T-helper 2 cell treated with Interferon-gamma antibody and Interleukin-4, amounts not matched to agents 100 ng/mL and 5 ng/mL, for 36 hours (primary cell): Measurements from ENCODE around the gene ZNF648. TPM values are rescaled to one million over a fixed set of nuclear protein-coding genes. Genes with fewer than 3 reads are reported as not detected.
"Not testable (repeated sequence)": the region's sequence is repeated elsewhere in the genome, so short reads cannot be mapped to it uniquely, and the experiment has no call there.

Experiments
- intact Hi-C: fragments of 100-400 bp; cut with micrococcal nuclease; formaldehyde crosslinking; loops from one replicate; pipeline ENCODE4 v1.15.1; 2023
- total RNA-seq: library from RNA; stranded (reverse); gene quantifications from 2 replicates; pipeline ENCODE4 v1.2.3, GENCODE V29; 2022

Gene ZNF648, protein sequence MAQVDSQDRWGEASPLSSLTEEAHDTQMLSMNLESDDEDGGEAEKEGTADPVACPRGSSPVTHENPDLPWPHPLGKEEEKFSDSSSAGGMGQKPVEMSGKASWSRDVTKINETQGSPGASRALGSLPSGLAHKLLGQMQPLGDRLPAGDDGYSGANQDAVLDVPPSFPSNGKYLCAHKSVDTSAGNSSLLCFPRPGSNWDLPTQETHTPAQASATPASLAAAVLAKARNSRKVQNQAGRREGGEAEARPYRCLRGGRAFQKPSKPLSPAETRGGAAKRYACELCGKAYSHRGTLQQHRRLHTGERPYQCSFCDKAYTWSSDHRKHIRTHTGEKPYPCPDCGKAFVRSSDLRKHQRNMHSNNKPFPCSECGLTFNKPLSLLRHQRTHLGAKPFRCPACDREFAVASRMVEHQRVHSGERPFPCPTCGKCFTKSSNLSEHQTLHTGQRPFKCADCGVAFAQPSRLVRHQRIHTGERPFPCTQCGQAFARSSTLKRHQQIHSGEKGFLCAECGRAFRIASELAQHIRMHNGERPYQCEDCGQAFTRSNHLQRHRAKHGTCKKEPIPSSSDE
- total RNA-seq = not detected in 2 replicates

DNA sequence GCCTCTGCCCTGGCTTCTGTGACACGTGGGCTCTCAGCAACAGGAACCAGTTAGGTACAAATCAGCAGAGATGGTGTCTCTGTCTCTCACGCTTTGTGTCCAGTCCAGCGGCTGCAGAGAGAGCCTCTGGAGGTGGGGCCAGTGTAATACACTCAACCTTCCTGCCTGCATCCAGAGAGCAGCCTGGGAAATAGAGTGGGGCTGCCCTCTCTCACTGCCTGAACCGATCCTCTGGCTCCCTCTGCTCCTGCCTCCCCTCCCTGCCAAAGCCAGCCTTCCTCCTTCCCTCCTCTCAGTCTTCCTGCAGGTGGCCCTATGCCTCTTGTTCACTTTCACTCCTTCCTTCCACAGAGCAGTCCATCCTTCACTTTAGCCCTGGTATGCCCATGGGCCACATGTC is at the start of gene ZNF648:
ZNF648 (minus strand) TSS at position 119 of the 400 bp plus-strand sequence. CDS start 3,702 bp downstream, outside the sequence.
- intact Hi-C loops = no loop called here

DNA sequence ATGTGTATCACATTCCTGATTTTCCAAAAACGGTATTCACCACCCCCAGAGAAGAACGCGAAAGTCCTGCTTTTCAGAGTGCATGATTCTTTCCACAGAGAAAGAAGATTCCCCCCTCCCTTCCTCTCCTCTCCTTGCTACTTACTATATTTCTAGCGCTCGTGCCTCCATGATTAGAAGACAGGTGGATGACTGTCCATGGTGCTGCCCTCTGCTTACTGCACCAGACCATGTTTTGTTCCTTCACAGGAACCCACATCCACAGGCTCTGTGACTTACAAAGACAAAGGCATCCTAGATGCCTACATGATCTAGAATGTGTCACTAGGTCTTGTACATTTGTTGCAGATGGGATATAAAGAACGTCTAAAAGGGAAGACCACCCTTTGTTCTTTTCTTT is 49.1 kb upstream of the ZNF648 start:
- intact Hi-C loops = no loop called here

DNA sequence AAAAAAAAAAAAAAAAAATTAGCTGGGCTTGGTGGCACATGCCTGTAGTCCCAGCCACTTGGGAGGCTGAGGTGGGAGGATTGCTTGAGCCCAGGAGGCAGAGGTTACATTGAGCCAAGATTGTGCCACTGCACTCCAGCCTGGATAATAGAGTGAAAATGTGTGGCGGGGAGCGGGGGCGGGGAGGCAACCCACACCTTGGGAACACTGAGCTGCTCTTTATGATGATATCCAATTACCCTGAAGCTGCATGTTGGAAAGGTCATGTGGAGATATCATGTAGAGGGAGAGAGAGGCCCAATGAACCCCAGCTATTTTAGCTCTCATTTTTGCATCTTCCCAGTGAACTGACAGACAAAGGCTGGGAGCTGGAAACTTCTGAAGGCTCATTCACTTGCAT is 48.3 kb upstream of the ZNF648 start:
- intact Hi-C loops = no loop called here

DNA sequence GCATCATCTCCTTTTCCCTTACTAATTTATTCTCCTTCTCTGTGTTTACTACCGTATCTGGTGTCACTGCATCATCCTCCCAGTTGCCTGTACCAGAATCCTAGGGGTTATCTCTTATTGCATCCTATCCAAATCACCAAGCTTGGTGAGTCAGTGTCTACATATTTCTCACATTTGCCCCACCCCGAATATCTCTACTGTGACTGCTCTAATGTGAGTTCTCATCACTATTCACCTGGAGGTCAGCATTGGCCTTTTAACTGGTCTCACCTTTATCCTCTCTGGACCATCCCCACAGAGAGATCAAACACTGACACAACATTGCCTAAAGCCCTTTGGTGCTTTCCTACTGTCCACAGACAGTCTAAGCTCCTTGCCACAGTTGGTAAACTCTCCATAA is 45.7 kb upstream of the ZNF648 start:
- intact Hi-C loops = no loop called here

DNA sequence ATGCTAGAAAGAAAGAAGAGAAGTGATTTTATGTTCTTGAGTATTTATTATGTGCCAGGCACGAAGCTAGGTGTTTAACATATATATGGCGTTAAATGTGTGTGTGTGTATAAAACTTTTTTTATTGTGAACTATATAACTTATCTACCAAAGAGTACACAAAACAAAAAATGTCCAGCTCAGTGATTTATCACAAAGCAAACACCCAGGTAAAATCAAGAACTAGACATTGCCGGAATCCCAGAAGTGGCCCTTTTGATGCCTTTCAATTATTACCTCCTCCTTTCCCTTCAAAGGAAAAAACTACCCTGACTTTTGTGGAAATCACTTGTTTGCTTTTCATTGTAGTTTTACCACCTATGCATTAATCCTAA is 40.5 kb upstream of the ZNF648 start:
- intact Hi-C loops = no loop called here

DNA sequence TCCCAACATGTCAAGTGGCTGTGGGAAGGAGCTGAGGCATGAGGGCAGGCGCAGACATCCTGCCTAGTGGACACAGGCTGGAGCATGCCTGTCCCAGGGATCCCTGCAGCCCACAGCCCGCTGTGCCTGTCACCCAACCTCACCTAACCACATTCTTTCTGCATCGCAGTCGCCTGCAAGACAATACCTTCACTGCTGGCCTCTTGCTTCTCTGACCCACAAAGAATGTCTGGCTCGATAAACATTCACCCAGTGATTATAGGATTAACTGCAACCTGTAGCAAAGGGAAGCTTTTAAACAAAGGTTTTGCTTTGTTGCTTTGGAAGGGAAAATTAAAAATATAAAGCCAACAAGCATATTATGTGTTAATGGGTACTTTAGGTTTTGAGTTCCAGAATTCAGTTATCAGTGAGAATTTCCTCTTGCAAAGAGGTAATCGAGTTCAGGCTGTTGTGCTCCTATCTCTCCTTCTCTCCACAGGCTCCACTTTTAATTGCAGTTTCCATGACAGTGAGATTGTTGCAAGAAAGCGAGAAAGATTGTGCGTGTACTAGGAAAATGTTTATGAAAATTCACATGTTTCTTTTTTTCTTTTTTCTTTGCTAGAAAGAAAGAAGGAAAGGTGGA is 40.0 kb upstream of the ZNF648 start:
- intact Hi-C loops = no loop called here

DNA sequence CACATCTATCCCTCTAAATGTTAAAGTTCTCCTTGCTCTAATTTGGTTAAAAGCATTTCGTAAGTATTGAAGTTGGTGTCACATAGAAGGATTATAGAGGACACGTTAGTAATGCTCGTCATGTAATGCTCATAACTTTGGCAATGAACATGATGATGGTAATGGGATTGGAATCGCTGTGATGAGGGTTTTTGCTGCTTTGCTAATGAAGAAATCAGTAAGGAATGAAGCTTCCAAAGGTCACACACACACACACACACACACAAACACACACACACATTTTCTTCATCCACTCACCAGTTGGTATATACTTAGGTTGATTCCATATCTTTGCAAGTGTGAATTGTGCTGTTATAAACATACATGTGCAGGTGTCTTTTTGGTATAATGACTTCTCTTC is 36.8 kb upstream of the ZNF648 start:
- intact Hi-C loops = no loop called here

DNA sequence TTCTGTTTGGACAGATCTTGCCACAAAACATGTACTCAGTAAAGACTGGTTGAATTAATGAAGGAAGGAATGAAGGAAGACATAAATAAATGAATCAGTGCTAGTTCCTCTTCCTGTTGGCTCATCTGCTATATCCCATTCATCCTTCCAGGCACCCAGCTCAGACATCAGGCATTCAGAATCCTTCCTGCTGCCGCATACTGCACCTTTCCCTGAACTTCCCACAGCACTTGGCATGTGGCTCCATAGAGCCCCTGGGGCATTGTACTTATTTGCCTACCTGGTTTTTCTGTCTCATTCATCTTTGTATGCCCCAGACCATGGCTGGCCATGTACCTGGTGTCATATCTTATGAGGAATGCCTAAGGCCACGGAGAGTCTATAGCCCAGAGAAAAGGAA is 34.4 kb upstream of the ZNF648 start:
- intact Hi-C loops = no loop called here

DNA sequence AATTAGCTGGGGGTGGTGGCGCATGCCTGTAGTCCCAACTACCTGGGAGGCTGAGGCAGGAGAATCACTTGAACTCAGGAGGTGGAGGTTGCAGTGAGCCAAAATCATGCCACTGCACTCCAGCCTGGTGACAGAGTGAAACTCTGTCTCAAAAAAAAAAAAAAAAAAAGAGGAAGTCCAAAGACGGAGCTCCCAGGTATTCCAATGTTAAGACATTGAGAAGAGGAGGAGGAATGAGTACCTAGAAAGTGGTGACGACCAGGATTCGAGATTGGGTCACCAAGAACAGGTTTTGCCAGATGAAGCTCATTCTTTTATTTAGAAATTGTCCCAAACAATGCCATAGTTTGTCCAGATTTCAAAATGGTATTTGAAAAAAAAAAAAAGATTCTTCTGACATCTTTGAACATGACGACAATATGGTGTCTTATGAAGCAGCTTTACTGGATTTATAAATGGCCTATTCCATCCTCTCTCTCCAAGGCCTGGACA is 33.0 kb upstream of the ZNF648 start:
- intact Hi-C loops = not testable (repeated sequence)

DNA sequence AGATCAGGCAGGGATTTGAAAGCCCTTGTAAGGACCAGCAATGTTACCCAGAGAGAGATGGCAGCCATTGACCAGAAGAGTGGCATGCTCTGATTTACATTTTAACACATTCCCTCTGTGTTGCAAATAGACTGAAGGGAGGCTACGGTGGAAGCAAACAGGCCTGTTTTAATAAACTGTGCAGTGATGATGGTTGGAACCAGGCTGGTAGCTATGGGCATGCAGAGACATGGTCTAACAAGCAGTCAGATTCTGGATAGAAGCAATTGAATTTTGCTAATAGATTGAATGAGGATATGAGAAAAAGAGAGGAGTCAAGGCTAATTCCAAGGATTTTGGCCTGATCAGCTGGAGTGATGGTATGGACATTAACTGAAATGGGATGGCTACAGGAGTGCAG is 32.3 kb upstream of the ZNF648 start:
- intact Hi-C loops = no loop called here

DNA sequence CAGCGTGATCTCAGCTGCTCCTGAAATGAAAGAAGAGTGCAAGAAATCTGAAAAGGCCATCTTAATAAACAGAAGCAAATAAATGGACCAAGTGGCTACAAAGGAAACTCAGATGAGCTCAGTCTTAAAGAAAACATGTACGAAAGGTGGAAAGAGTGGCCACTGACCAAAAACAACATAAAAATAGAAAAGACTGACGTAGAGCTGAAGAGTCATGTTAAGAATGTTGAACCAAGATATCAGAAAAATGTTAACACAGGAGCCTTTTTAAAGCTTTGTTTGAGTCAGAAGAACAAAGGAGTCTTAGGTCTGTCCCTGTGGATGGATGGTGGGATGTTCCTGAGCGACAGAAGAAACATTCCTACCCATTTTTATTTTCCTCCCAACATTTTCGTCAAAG is 30.8 kb upstream of the ZNF648 start:
- intact Hi-C loops = no loop called here

DNA sequence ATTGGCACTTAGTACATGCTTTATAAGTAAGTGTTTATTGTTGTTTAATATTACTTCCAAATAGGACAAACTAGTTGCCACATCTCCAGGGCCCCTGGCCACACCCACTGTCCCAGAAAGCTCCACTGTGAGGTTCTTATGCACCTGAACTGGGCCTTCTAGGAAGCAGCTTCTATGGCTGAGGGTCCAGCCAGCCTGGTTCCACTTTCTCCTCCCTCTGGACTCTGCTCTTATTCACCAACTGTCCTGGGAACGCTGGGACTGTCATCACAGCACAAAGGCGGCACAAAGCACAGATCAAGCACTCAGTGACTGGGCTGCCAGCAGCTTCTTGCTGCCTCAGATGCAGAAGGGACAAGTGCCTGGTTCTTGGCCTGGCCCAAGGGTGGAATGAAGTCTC is 29.6 kb upstream of the ZNF648 start:
- intact Hi-C loops = no loop called here

DNA sequence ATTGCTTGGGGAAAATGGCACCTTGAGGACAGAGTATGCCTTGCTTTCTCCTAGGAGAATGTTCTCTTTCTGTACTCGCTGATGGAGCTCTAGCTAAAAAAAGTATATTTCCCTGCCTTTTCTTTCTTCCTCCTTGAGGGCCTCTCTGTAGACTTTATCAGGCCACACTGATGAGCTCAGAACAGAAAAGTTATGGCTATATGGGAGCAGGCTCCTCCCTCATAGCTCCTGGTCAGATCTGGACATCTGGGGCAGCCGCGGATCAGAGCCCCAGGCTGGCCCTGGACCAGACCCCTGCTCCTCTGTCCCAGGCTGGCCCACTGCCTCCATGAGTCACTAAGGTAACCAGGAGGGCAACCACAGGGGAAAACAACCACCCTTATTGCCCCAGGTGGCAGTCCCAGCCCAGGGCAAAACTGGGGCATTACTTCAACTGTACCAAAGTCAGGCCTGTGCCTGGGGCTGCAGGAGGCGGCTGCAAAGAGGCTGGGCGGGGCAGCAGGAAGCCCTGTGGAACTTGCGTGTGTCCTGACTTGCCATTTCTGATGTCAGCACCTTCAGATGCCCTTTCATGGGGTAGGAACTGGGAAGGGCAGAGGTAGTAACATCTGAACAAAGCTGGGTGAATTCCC is 26.3 kb upstream of the ZNF648 start:
- intact Hi-C loops = loop anchor here (5.0 kb wide), 1 partner anchor 749 kb away; the partner anchor contains the start of gene DHX9

DNA sequence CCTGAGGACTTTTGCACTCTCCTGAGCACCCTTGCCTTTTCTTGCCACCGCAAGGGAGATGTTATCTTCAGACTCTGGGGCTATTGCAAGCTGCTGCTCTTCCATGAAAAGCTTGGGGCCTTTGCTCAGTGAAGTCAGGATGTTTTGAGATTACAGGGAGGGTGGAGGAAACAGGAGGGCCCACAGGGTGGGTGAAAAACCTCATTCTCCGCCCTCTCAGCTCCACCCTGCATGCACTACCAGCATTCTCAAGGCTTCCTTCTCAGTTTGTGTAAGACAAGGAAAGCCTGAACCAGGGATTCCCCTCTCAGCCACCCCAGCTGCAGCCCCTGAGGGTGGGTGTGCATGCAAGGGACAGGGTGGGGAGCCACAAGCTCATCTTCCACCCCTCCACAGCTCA is 25.8 kb upstream of the ZNF648 start:
- intact Hi-C loops = loop anchor here (5.0 kb wide), 1 partner anchor 750 kb away; the partner anchor contains the start of gene DHX9

DNA sequence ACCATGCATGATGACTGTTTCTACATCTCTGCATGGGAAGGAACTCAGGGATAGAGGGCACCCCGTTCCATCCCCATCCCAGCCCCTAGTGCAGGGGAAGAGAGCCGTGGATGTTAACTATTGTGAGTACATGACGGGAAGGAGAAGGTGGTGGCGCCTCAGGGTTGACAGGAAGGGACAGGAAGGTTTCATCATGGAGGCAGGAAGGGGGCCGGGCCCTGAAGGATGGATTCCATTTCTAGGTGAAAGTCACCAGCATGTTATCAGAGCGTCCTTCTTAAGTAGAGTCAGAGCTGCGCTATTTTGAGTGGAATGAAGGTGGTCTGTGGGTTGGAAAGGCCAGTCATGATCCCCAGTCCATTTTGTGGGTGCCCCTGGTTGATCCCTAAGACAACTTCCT is 25.1 kb upstream of the ZNF648 start:
- intact Hi-C loops = loop anchor here (5.0 kb wide), 1 partner anchor 751 kb away; the partner anchor contains the start of gene DHX9

DNA sequence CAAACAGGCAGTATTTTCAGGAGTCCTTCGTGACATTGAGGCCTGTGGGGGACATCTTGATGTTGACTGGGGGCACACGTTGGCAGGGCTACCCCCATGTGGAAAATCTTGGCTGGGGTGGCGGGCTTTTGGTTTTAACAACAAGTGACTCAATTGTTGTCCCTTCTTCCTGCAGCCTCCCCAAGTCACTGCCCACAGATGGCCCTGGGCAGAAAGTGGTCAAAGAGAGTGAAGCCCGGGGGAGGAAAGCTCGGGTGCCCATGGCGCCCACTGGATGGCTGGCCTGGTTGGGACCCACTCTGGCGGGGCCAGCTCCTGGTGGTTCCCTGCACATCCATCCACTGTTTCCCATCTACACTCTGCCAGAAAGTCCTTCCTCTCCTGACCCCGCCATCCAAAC is 24.6 kb upstream of the ZNF648 start:
- intact Hi-C loops = loop anchor here (5.0 kb wide), 1 partner anchor 751 kb away; the partner anchor contains the start of gene DHX9

DNA sequence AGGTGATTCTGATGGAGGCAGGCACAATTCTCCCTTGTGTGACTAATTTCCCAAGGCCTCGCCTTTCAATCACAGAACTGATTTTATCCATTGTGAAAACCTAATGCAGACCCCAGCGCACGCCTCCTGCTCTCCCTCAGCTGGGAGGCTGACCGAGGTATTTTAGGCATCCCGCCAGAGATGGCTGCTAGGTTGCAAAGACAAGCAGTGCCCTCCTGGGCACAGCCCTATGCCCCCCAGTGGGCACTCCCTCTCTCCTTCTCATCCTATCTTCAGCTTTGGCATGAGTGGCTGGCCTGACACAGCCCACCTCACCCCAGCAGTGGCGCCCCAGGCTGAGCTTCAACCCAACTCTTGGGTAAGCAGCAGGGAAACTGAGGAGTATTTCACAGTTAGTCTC is 24.2 kb upstream of the ZNF648 start:
- intact Hi-C loops = loop anchor here (1.0 to 5.0 kb wide), 8 partner anchors 58 to 752 kb away; partner anchors contain the start of genes DHX9 and GLUL

DNA sequence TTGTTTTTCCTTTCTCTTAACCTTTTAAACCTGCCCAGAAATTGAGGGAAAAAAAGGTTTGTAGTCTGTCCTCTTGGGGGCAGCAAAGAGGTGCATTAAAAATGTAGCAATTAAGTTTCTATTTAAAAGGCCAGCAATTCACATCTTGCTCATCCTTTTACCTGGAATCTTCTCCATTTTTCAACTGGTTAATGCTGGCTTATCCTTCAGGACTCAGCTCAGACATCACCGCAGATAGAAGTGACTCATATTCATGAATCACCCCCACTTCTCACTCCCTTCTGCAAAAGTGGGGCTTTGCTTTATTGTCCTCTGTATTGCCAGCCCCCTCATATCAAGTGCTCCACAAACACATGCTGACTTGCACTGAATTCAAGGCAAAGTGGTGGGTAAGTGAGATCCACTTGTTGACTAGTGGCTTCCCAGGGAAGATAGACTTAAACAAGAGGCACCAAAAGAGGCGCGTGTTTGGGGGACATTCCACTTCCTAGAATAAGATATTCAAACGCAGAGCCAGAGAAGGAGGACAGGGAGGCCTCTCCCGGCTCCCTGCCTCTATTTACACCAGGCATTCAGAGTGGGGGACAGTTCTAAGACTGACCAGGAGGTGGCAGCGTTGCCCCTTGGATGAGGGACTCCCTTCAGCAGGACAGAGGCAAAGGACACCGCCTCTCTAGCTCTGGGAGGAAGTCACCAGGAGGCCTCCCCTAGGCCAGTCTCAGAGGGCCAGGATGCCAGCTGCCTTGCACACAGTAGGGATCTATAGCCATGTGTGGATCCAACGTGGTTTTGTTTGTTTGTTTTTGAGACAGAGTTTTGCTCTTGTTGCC is 23.2 kb upstream of the ZNF648 start:
- intact Hi-C loops = loop anchor here (1.0 to 5.0 kb wide), 8 partner anchors 59 to 753 kb away; partner anchors contain the start of genes DHX9 and GLUL

DNA sequence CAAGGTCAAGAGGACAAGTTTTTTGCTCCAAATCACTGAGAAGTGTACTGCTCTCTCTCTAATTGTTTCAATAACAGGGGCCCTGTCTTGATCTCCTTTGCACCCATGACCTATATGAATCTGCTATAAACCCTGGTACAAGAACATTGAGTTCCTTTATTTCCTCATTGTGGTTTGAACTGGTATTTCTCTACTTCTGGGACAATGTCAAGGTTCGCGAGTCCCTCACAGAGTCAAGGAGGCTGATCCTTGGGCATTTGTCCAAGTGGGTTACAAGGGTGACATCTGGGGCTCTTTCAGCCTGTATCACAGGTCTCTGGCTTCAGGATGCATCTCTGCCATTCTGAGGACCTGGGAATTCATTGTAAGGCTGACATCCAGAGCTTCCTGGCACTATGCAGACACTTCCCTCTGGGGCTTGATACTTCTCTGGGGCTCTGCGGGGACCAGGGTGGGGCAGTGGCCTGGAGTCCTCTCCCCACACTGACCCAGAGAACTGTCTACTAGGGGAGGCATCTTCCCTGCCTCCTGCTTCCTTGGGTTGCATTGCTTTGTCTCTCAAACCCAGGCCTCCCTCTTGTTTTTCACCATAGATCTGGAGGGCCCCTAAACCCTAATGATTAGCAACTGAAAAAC is 22.5 kb upstream of the ZNF648 start:
- intact Hi-C loops = loop anchor here (2.0 kb wide), 2 partner anchors 361 to 513 kb away; no protein-coding TSS in a partner anchor
